Loucy (cell line): ENCODE results near the gene TMEM156.

ENCODE experiments used
- EZH2phosphoT487 ChIP-seq: fragments of 200-600 bp; IDR thresholded peaks from 2 replicates; pipeline ENCODE4 v1.6.1; 2018; ENCODE audit warnings: antibody characterized with exemption, mild to moderate bottlenecking, moderate library complexity, borderline replicate concordance
- TF ChIP-seq, protein P1 (sequence below): fragments of 200-600 bp; sonication (generic); conservative IDR thresholded peaks from 2 replicates; pipeline ENCODE4 v1.5.1; 2014; ENCODE audit warnings: mild to moderate bottlenecking, antibody characterized with exemption, low read length

DNA sequence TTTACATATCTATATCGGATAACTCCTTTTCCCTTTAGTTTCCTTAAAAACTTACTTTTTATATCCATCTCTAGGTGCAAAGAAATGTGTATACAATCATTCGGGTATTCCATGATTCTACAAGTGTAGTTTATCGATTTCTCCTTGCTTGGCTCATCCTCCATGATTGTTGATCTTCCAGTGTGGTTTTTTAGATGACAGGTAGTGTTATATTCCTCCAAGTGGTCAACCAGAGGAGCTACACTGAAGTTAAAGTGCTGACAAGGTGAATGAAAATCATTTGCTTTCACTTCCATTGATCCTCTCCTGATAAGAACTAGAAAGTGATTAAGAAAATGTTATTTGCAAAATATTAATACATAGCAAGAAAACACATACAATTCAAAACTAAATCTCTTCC lies 38.5 kb downstream of the TMEM156 start:
- TF ChIP-seq, protein P1, sequence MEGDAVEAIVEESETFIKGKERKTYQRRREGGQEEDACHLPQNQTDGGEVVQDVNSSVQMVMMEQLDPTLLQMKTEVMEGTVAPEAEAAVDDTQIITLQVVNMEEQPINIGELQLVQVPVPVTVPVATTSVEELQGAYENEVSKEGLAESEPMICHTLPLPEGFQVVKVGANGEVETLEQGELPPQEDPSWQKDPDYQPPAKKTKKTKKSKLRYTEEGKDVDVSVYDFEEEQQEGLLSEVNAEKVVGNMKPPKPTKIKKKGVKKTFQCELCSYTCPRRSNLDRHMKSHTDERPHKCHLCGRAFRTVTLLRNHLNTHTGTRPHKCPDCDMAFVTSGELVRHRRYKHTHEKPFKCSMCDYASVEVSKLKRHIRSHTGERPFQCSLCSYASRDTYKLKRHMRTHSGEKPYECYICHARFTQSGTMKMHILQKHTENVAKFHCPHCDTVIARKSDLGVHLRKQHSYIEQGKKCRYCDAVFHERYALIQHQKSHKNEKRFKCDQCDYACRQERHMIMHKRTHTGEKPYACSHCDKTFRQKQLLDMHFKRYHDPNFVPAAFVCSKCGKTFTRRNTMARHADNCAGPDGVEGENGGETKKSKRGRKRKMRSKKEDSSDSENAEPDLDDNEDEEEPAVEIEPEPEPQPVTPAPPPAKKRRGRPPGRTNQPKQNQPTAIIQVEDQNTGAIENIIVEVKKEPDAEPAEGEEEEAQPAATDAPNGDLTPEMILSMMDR, result peak; percentile 60
- TF ChIP-seq EZH2phosphoT487, result no peak
